Suprapubic skin (tissue), 4 donors: ENCODE data around the gene MCC.

Experiments used
- CTCF ChIP-seq, 2 donors: fragments of 200-600 bp in 1 of 2; fragments of 450-650 bp in 1 of 2; sonication (generic) in 1 of 2; IDR thresholded peaks; one replicate each; pipeline ENCODE4 v1.5.1; 2016 to 2019; ENCODE audit warnings: antibody characterized with exemption in 2 of 2, mild to moderate bottlenecking in 1 of 2, moderate library complexity in 1 of 2
- EP300 ChIP-seq: sonication (generic); formaldehyde crosslinking; IDR thresholded peaks from one replicate; pipeline ENCODE4 v1.6.1; 2017; ENCODE audit warnings: antibody characterized with exemption
- POLR2A ChIP-seq, 2 donors: fragments of 450-650 bp; IDR thresholded peaks; one replicate each; pipeline ENCODE4 v1.6.1; 2017; ENCODE audit warnings: antibody characterized with exemption in 2 of 2, mild to moderate bottlenecking in 2 of 2, moderate library complexity in 2 of 2
- POLR2AphosphoS5 ChIP-seq, 3 donors: sonication (generic); formaldehyde crosslinking; IDR thresholded peaks; one replicate each; pipeline ENCODE4 v1.6.1; 2017; ENCODE audit warnings: antibody characterized with exemption in 3 of 3

DNA sequence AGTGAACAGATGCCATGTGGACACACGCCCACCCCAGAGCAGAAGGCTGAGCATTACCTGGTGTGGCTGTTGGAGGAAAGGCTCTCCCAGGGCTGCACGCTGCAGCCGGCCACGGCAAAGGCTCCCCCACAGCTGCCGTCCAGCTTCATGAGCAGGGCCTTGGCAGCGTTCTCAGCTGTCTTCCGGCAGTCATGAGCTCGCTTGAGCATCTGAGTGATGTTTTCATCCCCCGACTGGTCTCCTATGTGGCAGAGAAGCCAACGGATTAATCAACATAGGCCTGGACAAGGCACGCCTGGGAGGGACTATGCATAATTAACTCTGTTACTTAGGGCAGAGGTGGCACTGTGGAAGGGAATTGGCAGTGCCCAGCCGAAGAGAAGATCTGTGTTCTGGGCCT lies 424.3 kb downstream of the MCC start:
- TF ChIP-seq POLR2A (IDR thresholded peaks at IDR 0.05), result no peak
- TF ChIP-seq CTCF (IDR thresholded peaks at IDR 0.05), result no peak
- TF ChIP-seq POLR2AphosphoS5 (IDR thresholded peaks at IDR 0.05), result no peak
- no peak for TF ChIP-seq EP300
